HG02870 (cell line): Measurements from ENCODE around the gene ELOF1.
"Not testable (repeated sequence)": the region's sequence is repeated elsewhere in the genome, so short reads cannot be mapped to it uniquely, and the experiment has no call there.

Source experiments
- ATAC-seq: cut with Tn5 transposase; IDR thresholded peaks from one replicate; pipeline ENCODE4 v1.9.1; 2021; ENCODE audit warnings: mild to moderate bottlenecking, moderate library complexity; ENCODE audit not compliant: unreplicated experiment

Gene ELOF1

GRCh38 chr19:11573354-11573753 is 14.3 kb upstream of the ELOF1 start:
- ATAC-seq, result not testable (repeated sequence)

DNA sequence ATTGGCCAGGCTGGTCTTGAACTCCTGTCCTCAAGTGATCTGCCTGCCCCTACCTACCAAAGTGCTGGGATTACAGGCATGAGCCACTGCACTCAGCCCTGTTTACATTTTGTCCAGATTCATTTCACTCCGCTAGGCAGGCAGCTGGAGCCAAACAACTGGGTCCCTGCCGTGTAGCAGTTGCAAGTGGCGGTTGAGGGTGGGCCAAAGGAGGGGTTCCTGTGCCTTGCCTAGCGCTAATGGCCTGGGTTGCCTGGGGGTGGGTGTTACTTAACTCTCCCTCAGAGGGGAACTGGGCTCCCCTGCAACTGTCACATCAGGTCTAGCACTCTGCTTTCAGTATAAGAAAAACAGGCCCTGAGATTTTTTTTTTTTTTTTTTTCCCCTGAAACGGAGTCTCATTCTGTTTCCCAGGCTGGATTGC is 11.0 kb upstream of the ELOF1 start:
- no peak for ATAC-seq

DNA sequence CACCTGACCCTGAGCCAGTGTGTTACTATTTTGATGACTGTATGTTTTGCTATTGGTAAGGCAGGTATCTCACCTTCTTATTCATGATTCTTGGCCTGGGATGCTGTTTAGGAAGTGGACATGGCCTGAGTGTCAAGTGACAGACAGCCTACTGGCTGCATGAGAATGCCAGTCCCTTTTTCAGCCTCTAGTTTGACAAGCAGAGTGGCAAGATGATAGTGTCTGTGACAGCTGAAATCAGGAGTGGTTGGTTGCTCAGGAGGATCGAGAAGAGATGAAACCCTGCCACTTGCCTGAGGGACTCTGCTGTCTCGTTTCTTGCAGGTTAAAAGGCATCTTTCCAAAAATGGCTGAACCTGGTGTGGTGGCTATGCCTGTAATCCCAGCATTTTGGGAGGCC is 7.1 kb upstream of the ELOF1 start:
- no peak for ATAC-seq

DNA sequence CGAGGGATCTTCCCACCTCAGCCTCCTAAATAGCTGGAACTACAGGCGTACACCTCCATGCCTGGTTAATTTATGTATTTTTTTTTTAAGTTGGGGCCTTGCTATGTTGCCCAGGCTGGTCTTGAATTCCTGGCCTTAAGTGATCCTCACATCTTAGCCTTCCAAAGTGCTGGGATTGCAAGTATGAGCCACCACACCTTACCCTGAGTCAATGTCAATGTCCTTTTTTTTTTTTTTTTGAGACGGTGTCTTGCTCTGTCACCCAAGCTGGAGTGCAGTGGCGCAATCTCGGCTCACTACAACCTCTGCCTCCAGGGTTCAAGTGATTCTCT is 6.6 kb upstream of the ELOF1 start:
- ATAC-seq, result not testable (repeated sequence)

DNA sequence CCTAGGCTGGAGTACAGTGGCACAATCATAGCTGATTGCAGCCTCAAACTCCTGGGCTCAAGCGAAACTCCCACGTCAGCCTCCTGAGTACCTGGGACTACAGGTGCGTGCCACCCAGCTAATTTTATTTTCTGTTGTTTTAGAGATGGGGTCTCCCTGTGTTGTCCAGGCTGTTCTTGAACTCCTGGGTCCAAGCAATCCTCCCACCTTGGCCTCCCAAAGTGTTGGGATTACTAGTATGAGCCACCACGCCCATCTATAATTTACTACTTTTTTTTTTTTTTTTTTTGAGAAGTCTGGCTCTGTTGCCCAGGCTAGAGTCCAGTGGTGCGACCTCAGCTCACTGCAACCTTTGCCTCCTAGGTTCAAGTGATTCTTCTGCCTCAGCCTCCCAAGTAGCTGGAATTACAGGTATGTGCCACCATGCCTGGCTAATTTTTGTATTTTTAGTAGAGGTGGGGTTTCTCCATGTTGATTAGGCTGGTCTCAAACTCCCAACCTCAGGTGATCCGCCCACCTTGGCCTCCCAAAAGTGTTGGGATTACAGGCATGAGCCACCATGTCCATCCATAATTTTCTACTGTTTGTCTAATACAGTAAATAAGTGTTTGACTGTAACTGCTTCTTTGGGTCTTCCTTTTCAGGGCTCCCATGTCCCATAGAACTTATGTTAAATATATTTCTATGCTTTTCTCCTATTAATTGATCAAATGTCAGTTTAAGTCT is 5.2 kb upstream of the ELOF1 start:
- not testable (repeated sequence) for ATAC-seq

DNA sequence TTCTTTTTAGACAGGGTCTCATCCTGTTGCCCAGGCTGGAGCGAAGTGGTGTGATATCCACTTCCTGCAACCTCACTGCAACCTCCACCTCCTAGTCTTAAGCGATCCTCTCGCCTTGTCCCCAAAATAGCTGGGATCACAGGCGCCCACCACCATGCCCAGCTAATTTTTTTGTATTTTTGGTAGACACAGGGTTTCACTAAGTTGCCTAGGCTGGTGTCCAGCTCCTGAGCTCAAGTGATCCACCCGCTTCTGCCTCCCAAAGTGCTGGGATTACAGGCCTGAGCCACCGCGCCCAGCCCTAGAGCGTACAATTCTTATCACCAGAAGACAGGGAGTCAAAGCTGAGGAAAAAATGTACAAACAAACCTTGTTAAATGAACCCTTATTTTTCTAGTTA is 4.5 kb upstream of the ELOF1 start:
- ATAC-seq, result no peak

- ATAC-seq, result no peak
Observed at GRCh38 chr19:11560404-11561051, 1.5 kb upstream of the ELOF1 start.

GRCh38 chr19:11556634-11557420 is 2.2 kb downstream of the ELOF1 start:
- ATAC-seq, result no peak

DNA sequence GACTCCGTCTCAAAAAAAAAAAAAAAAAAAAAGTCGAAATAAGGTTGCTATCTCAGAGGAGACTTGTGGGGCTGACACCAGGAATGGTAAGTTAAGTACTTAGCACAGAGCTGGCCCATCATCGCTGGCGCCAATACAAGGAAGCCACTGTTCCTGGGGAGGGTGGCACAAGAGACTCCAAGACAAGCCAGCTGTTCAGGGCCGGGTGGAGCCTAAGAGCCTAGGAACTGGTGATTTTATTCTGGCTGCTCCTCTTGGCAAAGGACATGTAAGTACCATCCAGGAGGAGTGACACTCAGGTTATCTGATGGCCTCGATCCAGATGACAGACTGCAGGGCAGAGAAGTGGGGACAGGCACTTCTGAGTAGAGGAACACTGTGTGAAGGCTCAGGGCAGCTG is 3.8 kb downstream of the ELOF1 start:
- ATAC-seq, result no peak

- ATAC-seq, result no peak
Observed at GRCh38 chr19:11554160-11554559, 4.9 kb downstream of the ELOF1 start.

- ATAC-seq, result no peak
Observed at GRCh38 chr19:11552666-11553372, 6.2 kb downstream of the ELOF1 start.

DNA sequence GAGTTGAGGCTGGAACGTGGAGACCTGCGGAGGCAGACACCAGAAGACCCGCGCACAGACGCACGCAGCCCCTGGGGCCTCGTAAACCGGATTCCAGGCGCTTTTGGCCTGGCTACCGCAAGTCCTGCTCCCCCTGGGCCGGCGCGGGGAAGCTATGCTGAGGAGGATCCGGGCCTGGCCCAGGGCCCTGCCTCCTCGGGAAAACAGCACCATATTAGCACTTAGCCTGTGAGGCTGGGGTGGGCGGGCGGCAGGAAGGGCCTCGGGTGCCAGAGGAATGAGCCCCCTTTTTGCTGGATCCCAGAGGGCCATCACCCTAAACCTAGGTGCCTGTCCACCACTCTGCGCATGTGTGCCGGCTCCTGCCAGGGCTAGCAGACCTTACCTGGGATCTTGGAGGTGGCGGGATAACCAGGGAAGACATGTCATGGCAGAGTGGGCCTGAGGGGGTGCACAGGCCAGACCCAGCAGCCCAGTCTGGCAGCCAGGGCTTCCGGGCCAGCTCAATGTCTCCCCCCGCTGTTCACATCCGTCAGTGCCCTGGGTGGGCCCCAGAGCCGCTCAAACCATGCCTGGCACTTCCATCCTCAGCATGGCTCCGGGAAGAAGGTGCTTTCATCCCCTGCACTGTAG is 7.3 kb downstream of the ELOF1 start:
- ATAC-seq, result no peak

DNA sequence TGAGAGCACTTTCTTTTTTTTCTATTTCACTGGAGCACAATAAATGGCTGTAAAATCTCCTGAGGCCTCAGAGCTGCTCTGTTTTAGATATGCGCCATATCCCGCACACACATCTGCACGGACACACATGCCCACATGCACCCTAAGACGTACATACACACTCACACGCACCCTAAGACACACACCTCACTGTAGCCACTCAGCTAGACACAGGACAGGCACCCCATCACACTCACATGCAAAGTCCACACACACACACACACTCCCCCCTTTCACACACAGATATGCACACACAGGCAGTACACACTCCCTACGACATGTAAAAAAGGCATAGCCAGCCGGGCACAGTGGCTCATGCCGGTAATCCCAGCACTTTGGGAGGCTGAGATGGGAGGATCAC is 8.8 kb downstream of the ELOF1 start:
- no peak for ATAC-seq

DNA sequence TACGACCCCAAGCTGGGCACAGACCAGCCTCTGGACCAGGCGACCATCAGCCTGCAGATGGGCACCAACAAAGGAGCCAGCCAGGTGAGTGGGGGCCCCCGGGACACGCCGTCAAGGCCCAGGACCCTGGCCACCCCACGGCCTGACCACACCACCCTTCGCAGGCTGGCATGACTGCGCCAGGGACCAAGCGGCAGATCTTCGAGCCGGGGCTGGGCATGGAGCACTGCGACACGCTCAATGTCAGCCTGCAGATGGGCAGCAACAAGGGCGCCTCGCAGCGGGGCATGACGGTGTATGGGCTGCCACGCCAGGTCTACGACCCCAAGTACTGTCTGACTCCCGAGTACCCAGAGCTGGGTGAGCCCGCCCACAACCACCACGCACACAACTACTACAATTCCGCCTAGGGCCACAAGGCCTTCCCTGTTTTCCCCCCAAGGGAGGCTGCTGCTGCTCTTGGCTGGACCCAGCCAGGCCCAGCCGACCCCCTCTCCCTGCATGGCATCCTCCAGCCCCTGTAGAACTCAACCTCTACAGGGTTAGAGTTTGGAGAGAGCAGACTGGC is 9.6 kb downstream of the ELOF1 start:
- ATAC-seq, result no peak

- no peak for ATAC-seq
Observed at GRCh38 chr19:11547929-11548700, 10.9 kb downstream of the ELOF1 start.

GRCh38 chr19:11541238-11541637 is 17.8 kb downstream of the ELOF1 start:
- ATAC-seq, result no peak

DNA sequence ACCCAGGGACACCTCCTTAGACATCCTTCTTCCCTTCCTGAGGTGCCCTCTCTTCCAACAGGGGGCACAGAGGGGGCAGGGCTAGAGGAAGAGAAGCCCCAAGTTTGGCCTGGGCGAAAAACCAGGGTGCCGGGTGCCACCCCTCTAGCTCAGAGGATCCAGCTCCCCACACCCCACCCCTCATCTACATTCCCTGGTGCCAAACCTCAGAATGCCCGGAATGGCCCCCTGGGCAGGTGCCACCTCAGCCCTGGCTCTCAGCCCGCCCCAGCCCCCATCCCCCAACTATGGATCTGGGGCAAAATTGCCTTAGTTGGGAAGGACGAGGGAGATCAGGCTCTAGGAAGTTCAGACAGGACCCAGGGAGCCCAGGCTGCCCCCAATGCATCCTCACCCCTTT is 18.4 kb downstream of the ELOF1 start:
- ATAC-seq, result no peak

GRCh38 chr19:11539495-11540365 is 19.3 kb downstream of the ELOF1 start:
- no peak for ATAC-seq
